IPS DF 6.9 (cell line): Measurements from ENCODE around the gene GPATCH2.
"Not testable (repeated sequence)": the region's sequence is repeated elsewhere in the genome, so short reads cannot be mapped to it uniquely, and the experiment has no call there.

Source experiments
- DNase-seq: peaks from one replicate; pipeline ENCODE4 v3.0.0-alpha.2; 2013; ENCODE audit warnings: low read depth, low spot score
- H3K27ac ChIP-seq: one replicate; pipeline ENCODE4 v1.5.1; 2013; ENCODE audit warnings: low read length, control low read depth
- H3K27me3 ChIP-seq: 2 replicates; pipeline ENCODE4 v1.6.1; 2013; ENCODE audit warnings: mild to moderate bottlenecking, low read length; ENCODE audit not compliant: control insufficient read depth, insufficient read depth
- H3K36me3 ChIP-seq: 2 replicates; pipeline ENCODE4 v1.6.1; 2013; ENCODE audit warnings: low read length; ENCODE audit not compliant: control insufficient read depth, insufficient read depth
- H3K4me1 ChIP-seq: 2 replicates; pipeline ENCODE4 v1.6.1; 2013; ENCODE audit warnings: low read length; ENCODE audit not compliant: control insufficient read depth, insufficient read depth
- H3K4me3 ChIP-seq: 2 replicates; pipeline ENCODE4 v1.5.1; 2013; ENCODE audit warnings: mild to moderate bottlenecking, low read length
- H3K9me3 ChIP-seq: 2 replicates; pipeline ENCODE4 v1.6.1; 2013; ENCODE audit warnings: low read length, inconsistent platforms; ENCODE audit not compliant: control insufficient read depth, insufficient read depth
- WGBS: extraction: QIAGEN DNeasy Blood & Tissue Kit; methylation state at CpG from one replicate; pipeline ENCODE4 v1.1.7; 2013; ENCODE audit warnings: mixed read lengths, missing lambda C conversion rate; ENCODE audit not compliant: insufficient read length, insufficient coverage; 5-methylcytosine and 5-hydroxymethylcytosine counted together

The GPATCH2 gene

GRCh38 chr1:217418269-217419193 lies 212.4 kb downstream of the GPATCH2 start:
- no peak overlapping the region for H3K4me3 ChIP-seq
- no CpG with 5 or more reads among the region's 14 CpGs for WGBS

GRCh38 chr1:217417363-217417762 lies 213.5 kb downstream of the GPATCH2 start:
- H3K4me1 ChIP-seq = no peaks in the 10 kb centered on the region
- no peaks in the 10 kb centered on the region for H3K9me3 ChIP-seq
- no peak for DNase-seq
- WGBS = no CpG with 5 or more reads among the region's 3 CpGs
- no peaks in the 10 kb centered on the region for H3K36me3 ChIP-seq
- H3K4me3 ChIP-seq = no peak overlapping the region
- no peak overlapping the region for H3K27ac ChIP-seq
- H3K27me3 ChIP-seq = no peaks in the 10 kb centered on the region

More at GRCh38 chr1:217418269-217419193, 212.4 kb downstream of the GPATCH2 start:
- no peak for DNase-seq
- no peaks in the 10 kb centered on the region for H3K27me3 ChIP-seq
- H3K9me3 ChIP-seq = no peaks in the 10 kb centered on the region
- no peaks in the 10 kb centered on the region for H3K4me1 ChIP-seq
- H3K27ac ChIP-seq = no peak overlapping the region
- no peaks in the 10 kb centered on the region for H3K36me3 ChIP-seq

- Histone ChIP-seq H3K4me1 (no peaks in the 10 kb centered on the region), H3K36me3 (no peaks in the 10 kb centered on the region), H3K27me3 (no peaks in the 10 kb centered on the region), H3K9me3 (no peaks in the 10 kb centered on the region), H3K27ac (no peak overlapping the region), H3K4me3 (no peak overlapping the region)
- DNase-seq = no peak
- no CpG with 5 or more reads among the region's 9 CpGs for WGBS
Measured at GRCh38 chr1:217407534-217408001, 223.3 kb downstream of the GPATCH2 start.

- H3K27ac ChIP-seq = no peak overlapping the region
- H3K9me3 ChIP-seq = no peaks in the 10 kb centered on the region
- no CpG with 5 or more reads among the region's 8 CpGs for WGBS
- H3K4me1 ChIP-seq = no peaks in the 10 kb centered on the region
- no peaks in the 10 kb centered on the region for H3K27me3 ChIP-seq
- H3K4me3 ChIP-seq = no peak overlapping the region
- no peak for DNase-seq
- no peaks in the 10 kb centered on the region for H3K36me3 ChIP-seq
Measured at GRCh38 chr1:217403026-217403720, 227.7 kb downstream of the GPATCH2 start.

- Histone ChIP-seq H3K36me3 (no peaks in the 10 kb centered on the region), H3K9me3 (no peaks in the 10 kb centered on the region), H3K4me3 (no peak overlapping the region), H3K27ac (no peak overlapping the region), H3K4me1 (no peaks in the 10 kb centered on the region), H3K27me3 (no peaks in the 10 kb centered on the region)
- DNase-seq = no peak
- whole genome bisulfite sequencing = no CpG with 5 or more reads among the region's 2 CpGs
Measured at GRCh38 chr1:217402301-217402700, 228.6 kb downstream of the GPATCH2 start.

GRCh38 chr1:217393896-217394295 lies 237.0 kb downstream of the GPATCH2 start:
- Histone ChIP-seq H3K4me1 (no peaks in the 10 kb centered on the region), H3K4me3 (no peak overlapping the region), H3K36me3 (no peaks in the 10 kb centered on the region), H3K9me3 (no peaks in the 10 kb centered on the region), H3K27ac (no peak overlapping the region), H3K27me3 (no peaks in the 10 kb centered on the region)
- no peak for DNase-seq
- no CpG with 5 or more reads among the region's 1 CpG for WGBS

GRCh38 chr1:217392441-217392840 lies 238.4 kb downstream of the GPATCH2 start:
- H3K9me3 ChIP-seq = no peaks in the 10 kb centered on the region
- H3K4me3 ChIP-seq = no peak overlapping the region
- WGBS = no CpG with 5 or more reads among the region's 3 CpGs
- H3K27me3 ChIP-seq = no peaks in the 10 kb centered on the region
- H3K36me3 ChIP-seq = no peaks in the 10 kb centered on the region
- no peak overlapping the region for H3K27ac ChIP-seq
- H3K4me1 ChIP-seq = no peaks in the 10 kb centered on the region
- DNase-seq = no peak

GRCh38 chr1:217389895-217390294 lies 241.0 kb downstream of the GPATCH2 start:
- H3K4me3 ChIP-seq = no peak overlapping the region
- no peak overlapping the region for H3K27ac ChIP-seq
- H3K36me3 ChIP-seq = no peaks in the 10 kb centered on the region
- WGBS = no CpG with 5 or more reads among the region's 5 CpGs
- H3K9me3 ChIP-seq = no peaks in the 10 kb centered on the region
- H3K4me1 ChIP-seq = no peaks in the 10 kb centered on the region
- no peak for DNase-seq
- H3K27me3 ChIP-seq = no peaks in the 10 kb centered on the region

- H3K36me3 ChIP-seq = no peaks in the 10 kb centered on the region
- no peaks in the 10 kb centered on the region for H3K4me1 ChIP-seq
- H3K27ac ChIP-seq = no peak overlapping the region
- no peaks in the 10 kb centered on the region for H3K9me3 ChIP-seq
- no peaks in the 10 kb centered on the region for H3K27me3 ChIP-seq
- H3K4me3 ChIP-seq = no peak overlapping the region
- DNase-seq = no peak
- WGBS = no CpG with 5 or more reads among the region's 9 CpGs
Measured at GRCh38 chr1:217388522-217389065, 242.3 kb downstream of the GPATCH2 start.

- no CpG with 5 or more reads among the region's 2 CpGs for WGBS
- not testable (repeated sequence) for DNase-seq, H3K36me3 ChIP-seq, H3K4me3 ChIP-seq, H3K4me1 ChIP-seq, H3K9me3 ChIP-seq, H3K27ac ChIP-seq
- H3K27me3 ChIP-seq = peaks cover 10% of the 10 kb centered on the region; the same call in 1 of the 2 replicates
Measured at GRCh38 chr1:217381773-217382172, 249.1 kb downstream of the GPATCH2 start.
